GM18861 (cell line): Measurements from ENCODE around the gene TMA7.

Source experiments
- ATAC-seq: cut with Tn5 transposase; IDR thresholded peaks from one replicate; pipeline ENCODE4 v1.9.1; 2021; ENCODE audit not compliant: unreplicated experiment

The TMA7 gene

GRCh38 chr3:48422681-48423080 is 17.4 kb upstream of the TMA7 start:
- no peak for ATAC-seq

- ATAC-seq, result no peak
Measured at GRCh38 chr3:48423241-48423882, 16.7 kb upstream of the TMA7 start.

- ATAC-seq, result no peak
Measured at GRCh38 chr3:48423883-48424695, 16.0 kb upstream of the TMA7 start.

GRCh38 chr3:48425281-48425812 is 14.7 kb upstream of the TMA7 start:
- no peak for ATAC-seq

GRCh38 chr3:48426401-48426909 is 13.6 kb upstream of the TMA7 start:
- ATAC-seq, result no peak

- no peak for ATAC-seq
Measured at GRCh38 chr3:48426944-48427629, 13.0 kb upstream of the TMA7 start.

- ATAC-seq, result no peak
Measured at GRCh38 chr3:48427630-48427962, 12.5 kb upstream of the TMA7 start.

- ATAC-seq, result no peak
Measured at GRCh38 chr3:48428088-48428571, 11.9 kb upstream of the TMA7 start.

- ATAC-seq, result no peak
Measured at GRCh38 chr3:48428572-48429316, 11.3 kb upstream of the TMA7 start.

GRCh38 chr3:48429317-48429959 is 10.6 kb upstream of the TMA7 start:
- ATAC-seq, result no peak

- no peak for ATAC-seq
Measured at GRCh38 chr3:48429960-48430707, 9.9 kb upstream of the TMA7 start, which contains the start of gene PLXNB1. Gene PLXNB1 (minus strand): TSS chr3:48430086. CDS start chr3:48424611, 5,475 bp downstream.

- no peak for ATAC-seq
Measured at GRCh38 chr3:48430708-48431101, 9.4 kb upstream of the TMA7 start.

GRCh38 chr3:48431224-48432029 is 8.6 kb upstream of the TMA7 start:
- no peak for ATAC-seq

GRCh38 chr3:48432411-48433371 is 7.4 kb upstream of the TMA7 start:
- no peak for ATAC-seq

GRCh38 chr3:48433472-48434118 is 6.5 kb upstream of the TMA7 start:
- ATAC-seq, result no peak

GRCh38 chr3:48434591-48435222 is 5.3 kb upstream of the TMA7 start:
- no peak for ATAC-seq

GRCh38 chr3:48435223-48435595 is 4.8 kb upstream of the TMA7 start:
- ATAC-seq, result no peak
